ENCODE measurements around the gene NBL1. TPM values are rescaled to one million over a fixed set of nuclear protein-coding genes. Genes with fewer than 3 reads are reported as not detected.
A peak's percentile ranks its signal among the peaks of the same experiment; 100 is the strongest.

NBL1 gene
- total and polyA plus RNA-seq, 8 donors: 63.2 to 257 (median 101) TPM

DNA sequence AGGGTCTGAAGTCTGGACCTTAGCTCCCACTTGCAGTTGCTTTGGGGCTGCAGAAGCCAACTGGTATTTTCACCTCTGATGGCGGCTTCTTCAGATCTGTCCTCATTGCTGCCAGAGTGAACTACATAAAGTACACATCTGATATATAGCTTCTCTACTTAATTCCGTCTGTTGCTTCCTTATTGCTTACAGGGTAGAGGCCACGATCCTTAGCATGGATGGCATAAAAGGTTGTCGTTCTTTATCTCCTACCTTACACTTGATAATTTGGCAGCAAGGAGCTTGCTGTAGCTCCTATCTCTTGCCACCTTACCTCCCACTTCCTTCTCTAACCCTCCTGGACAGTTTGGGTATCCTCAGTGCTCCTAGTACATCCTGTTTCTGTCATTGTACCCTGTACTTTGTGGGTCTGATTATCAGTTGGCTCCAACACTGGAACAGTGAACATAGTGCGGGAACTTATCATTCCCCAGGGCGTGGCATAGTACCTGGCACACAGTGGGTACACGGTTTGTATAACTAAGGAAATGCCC is 30.9 kb upstream of the NBL1 start:
- Histone ChIP-seq H3K27me3 (no peaks in the 10 kb centered on the region), H3K4me1 (peaks cover 6 to 73% (median 44%) of the 10 kb centered on the region in 4 donors), H3K4me3 (no peak overlapping the region), H3K36me3 (peaks cover 0 to 15% (median 10%) of the 10 kb centered on the region in 4 donors), H3K9me3 (no peaks in the 10 kb centered on the region), H3K27ac (peak overlapping the region in 4 of 5 donors; percentile 4 to 35 (median 16))
- peak; percentile 17 to 40 for DNase-seq
- TF ChIP-seq POLR2A (IDR thresholded peaks at IDR 0.05) (no peak), EP300 (IDR thresholded peaks at IDR 0.05) (no peak), POLR2AphosphoS5 (IDR thresholded peaks at IDR 0.05) (peak in 1 of 3 donors; percentile 21)
- TF ChIP-seq, protein P1, sequence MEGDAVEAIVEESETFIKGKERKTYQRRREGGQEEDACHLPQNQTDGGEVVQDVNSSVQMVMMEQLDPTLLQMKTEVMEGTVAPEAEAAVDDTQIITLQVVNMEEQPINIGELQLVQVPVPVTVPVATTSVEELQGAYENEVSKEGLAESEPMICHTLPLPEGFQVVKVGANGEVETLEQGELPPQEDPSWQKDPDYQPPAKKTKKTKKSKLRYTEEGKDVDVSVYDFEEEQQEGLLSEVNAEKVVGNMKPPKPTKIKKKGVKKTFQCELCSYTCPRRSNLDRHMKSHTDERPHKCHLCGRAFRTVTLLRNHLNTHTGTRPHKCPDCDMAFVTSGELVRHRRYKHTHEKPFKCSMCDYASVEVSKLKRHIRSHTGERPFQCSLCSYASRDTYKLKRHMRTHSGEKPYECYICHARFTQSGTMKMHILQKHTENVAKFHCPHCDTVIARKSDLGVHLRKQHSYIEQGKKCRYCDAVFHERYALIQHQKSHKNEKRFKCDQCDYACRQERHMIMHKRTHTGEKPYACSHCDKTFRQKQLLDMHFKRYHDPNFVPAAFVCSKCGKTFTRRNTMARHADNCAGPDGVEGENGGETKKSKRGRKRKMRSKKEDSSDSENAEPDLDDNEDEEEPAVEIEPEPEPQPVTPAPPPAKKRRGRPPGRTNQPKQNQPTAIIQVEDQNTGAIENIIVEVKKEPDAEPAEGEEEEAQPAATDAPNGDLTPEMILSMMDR (IDR thresholded peaks at IDR 0.05): no peak
- 43 to 55% (median 52%) methylated on average over 7 of the region's 7 CpGs for WGBS, 5 donors
- intact Hi-C loops (cut with DNase I; ENCODE audit: low total_unique reads): no loop called here

DNA sequence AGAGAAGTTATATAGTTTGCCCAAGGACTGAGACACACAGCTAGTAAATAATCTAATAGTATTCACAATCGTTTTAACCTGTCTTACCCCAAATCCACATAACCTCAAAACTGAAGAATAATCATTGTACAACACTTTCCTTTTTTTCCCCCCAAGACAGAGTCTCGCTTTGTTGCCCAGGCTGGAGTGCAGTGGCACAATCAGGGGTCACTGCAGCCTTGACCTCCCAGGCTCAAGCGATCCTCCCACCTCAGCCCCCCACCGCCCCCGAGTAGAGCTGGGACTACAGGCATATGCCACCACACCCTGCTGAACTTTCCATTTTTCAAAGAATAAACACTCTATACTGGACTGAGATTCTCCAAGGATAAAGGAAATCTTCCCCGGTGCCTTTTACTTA is 28.7 kb upstream of the NBL1 start:
- Histone ChIP-seq H3K4me3 (no peak overlapping the region), H3K27ac (no peak overlapping the region), H3K4me1 (peaks cover 18 to 84% (median 52%) of the 10 kb centered on the region in 4 donors), H3K9me3 (no peaks in the 10 kb centered on the region), H3K27me3 (no peaks in the 10 kb centered on the region), H3K36me3 (peaks cover 0 to 15% (median 10%) of the 10 kb centered on the region in 4 donors)
- intact Hi-C loops (cut with DNase I; ENCODE audit: low total_unique reads): no loop called here
- no peak for DNase-seq
- WGBS, 5 donors: 73 to 82% (median 80%) methylated on average over 6 of the region's 6 CpGs
- no peak for TF ChIP-seq EP300 (IDR thresholded peaks at IDR 0.05)
- TF ChIP-seq POLR2AphosphoS5 (IDR thresholded peaks at IDR 0.05): no peak
- TF ChIP-seq, protein P1 (IDR thresholded peaks at IDR 0.05): no peak
- no peak for TF ChIP-seq POLR2A (IDR thresholded peaks at IDR 0.05)

DNA sequence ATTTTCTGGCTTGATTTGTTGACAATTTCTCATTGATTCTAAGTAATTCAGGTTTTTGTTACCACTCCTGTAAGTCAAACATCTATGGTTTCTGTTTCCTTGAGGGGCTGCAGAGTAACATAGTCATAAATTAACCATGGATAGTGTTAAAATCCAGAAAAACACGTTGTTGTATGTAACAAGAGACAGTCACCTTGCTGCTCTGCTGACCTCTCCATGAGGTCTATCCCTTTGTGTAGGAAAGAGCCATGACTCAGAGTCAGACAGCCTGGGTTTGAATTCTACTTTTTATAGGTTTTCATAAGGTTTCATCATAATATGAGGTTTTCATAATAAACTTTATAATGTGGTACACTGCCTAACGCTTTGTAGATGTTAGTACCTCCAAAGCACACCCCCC is 27.6 kb upstream of the NBL1 start:
- H3K4me3 ChIP-seq: no peak overlapping the region
- peaks cover 18 to 84% (median 56%) of the 10 kb centered on the region in 4 donors for H3K4me1 ChIP-seq
- no peaks in the 10 kb centered on the region for H3K9me3 ChIP-seq
- intact Hi-C loops (cut with DNase I; ENCODE audit: low total_unique reads): no loop called here
- 53 to 63% (median 63%) methylated on average over 2 of the region's 2 CpGs for WGBS, 5 donors
- H3K27me3 ChIP-seq: no peaks in the 10 kb centered on the region
- peaks cover 0 to 15% (median 10%) of the 10 kb centered on the region in 4 donors for H3K36me3 ChIP-seq
- no peak for DNase-seq
- no peak overlapping the region for H3K27ac ChIP-seq
- TF ChIP-seq EP300 (IDR thresholded peaks at IDR 0.05) (no peak), POLR2A (IDR thresholded peaks at IDR 0.05) (no peak), POLR2AphosphoS5 (IDR thresholded peaks at IDR 0.05) (no peak)
- TF ChIP-seq, protein P1 (IDR thresholded peaks at IDR 0.05): no peak

DNA sequence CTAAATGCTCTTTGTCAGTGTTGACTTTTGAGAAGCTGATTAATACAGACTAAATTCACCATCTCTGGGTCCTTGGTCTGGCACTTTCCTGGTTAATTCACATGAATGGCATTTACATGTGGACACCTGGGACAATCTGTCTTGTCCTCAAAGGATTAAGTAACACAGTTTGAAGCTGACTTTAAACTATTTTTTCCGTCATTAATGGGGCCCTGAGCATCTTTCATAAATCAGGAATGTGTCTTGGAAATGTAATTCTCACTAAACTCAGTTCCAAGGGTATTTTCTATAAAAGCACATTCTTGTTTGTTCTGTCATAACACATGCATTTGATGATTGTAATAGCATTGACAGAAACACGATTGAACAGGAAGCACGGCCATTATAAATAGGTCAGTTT is 26.7 kb upstream of the NBL1 start:
- 72 to 90% (median 77%) methylated on average over 3 of the region's 3 CpGs for WGBS, 5 donors
- H3K4me3 ChIP-seq: no peak overlapping the region
- H3K36me3 ChIP-seq: peaks cover 0 to 15% (median 10%) of the 10 kb centered on the region in 4 donors
- no peaks in the 10 kb centered on the region for H3K27me3 ChIP-seq
- TF ChIP-seq EP300 (IDR thresholded peaks at IDR 0.05): no peak
- TF ChIP-seq, protein P1 (IDR thresholded peaks at IDR 0.05): no peak
- TF ChIP-seq POLR2AphosphoS5 (IDR thresholded peaks at IDR 0.05): no peak
- no peak for TF ChIP-seq POLR2A (IDR thresholded peaks at IDR 0.05)
- no peaks in the 10 kb centered on the region for H3K9me3 ChIP-seq
- no peak overlapping the region for H3K27ac ChIP-seq
- DNase-seq: no peak
- peaks cover 18 to 85% (median 57%) of the 10 kb centered on the region in 4 donors for H3K4me1 ChIP-seq
- intact Hi-C loops (cut with DNase I; ENCODE audit: low total_unique reads): no loop called here
